MCF 10A (cell line): ENCODE results near the gene CFAP61. TPM values are rescaled to one million over a fixed set of nuclear protein-coding genes. Genes with fewer than 3 reads are reported as not detected.

Source experiments
- BruUV-seq: library from RNA; stranded (reverse); fragments of 400-500 nt; replicated peaks from 2 replicates; lab custom pipeline; 2021; lab: Mats Ljungman, UMichigan
- CTCF ChIA-PET: fragments of 300-600 bp; sonication (Branson Sonifier 250); formaldehyde crosslinking; extraction: SDS; loops from one replicate; lab custom pipeline; 2021; ENCODE audit warnings: antibody characterized with exemption, inconsistent platforms; lab: Yijun Ruan, JAX
- POLR2A ChIA-PET: fragments of 300-600, 350-650 bp; sonication (Branson Sonifier 250); formaldehyde crosslinking; extraction: SDS; loops from one replicate; lab custom pipeline; 2020; ENCODE audit warnings: antibody characterized with exemption, inconsistent platforms; lab: Yijun Ruan, JAX
- DNase-seq: peaks from one replicate; pipeline ENCODE4 v3.0.0-alpha.2; 2018; ENCODE audit not compliant: unreplicated experiment
- H3K27ac Mint-ChIP-seq: one replicate; pipeline ENCODE4 v1.8.0; 2022; ENCODE audit warnings: mild to moderate bottlenecking, low read depth, mixed read lengths; ENCODE audit not compliant: unreplicated experiment
- H3K27me3 Mint-ChIP-seq: one replicate; pipeline ENCODE4 v1.8.0; 2022; ENCODE audit warnings: mixed read lengths; ENCODE audit not compliant: insufficient read depth, unreplicated experiment
- H3K36me3 Mint-ChIP-seq: one replicate; pipeline ENCODE4 v1.8.0; 2022; ENCODE audit warnings: mild to moderate bottlenecking, moderate library complexity, mixed read lengths; ENCODE audit not compliant: insufficient read depth, unreplicated experiment
- H3K4me1 Mint-ChIP-seq: one replicate; pipeline ENCODE4 v1.8.0; 2022; ENCODE audit warnings: mixed read lengths; ENCODE audit not compliant: insufficient read depth, unreplicated experiment
- H3K4me3 Mint-ChIP-seq: one replicate; pipeline ENCODE4 v1.8.0; 2022; ENCODE audit warnings: mild to moderate bottlenecking, moderate library complexity, mixed read lengths; ENCODE audit not compliant: unreplicated experiment
- H3K9me3 Mint-ChIP-seq: one replicate; pipeline ENCODE4 v1.8.0; 2022; ENCODE audit warnings: mixed read lengths; ENCODE audit not compliant: unreplicated experiment
- CTCF ChIP-seq: fragments of 200-600 bp; IDR thresholded peaks from one replicate; pipeline ENCODE4 v1.8.0; 2022; ENCODE audit warnings: antibody characterized with exemption, mild to moderate bottlenecking; ENCODE audit not compliant: unreplicated experiment
- intact Hi-C: fragments of 100-400 bp; cut with micrococcal nuclease; formaldehyde crosslinking; loops from 2 replicates; pipeline ENCODE4 v1.14.1; 2022
- total RNA-seq: library from RNA; stranded (reverse); gene quantifications from 2 replicates; pipeline ENCODE4 v1.2.3, GENCODE V29; 2022

The CFAP61 gene
- total RNA-seq, 1 experiment from 2014 or later: 1.5 TPM

DNA sequence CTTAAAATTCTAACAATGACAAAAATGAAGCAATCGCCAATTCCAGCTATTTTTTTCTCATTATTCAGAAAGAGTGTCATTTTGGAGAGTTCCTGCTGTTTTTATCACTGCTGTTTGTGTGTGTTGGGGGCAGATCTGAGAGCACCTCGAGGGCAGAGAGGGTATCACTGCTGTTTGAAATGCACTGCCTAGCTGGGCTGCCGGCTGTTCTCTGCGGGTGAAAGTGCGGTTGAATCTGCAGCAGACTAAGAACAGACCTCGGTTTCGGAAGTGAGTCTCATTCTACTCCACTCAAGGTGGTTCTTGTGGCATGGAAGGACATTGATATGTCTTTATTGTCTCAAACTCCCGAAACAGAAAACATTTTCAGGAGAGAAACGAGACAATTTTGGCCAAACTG, 333.9 kb downstream of the CFAP61 start:
- no peak overlapping the region for H3K4me3 Mint-ChIP-seq
- H3K27ac Mint-ChIP-seq: no peak overlapping the region
- no peak for DNase-seq
- POLR2A ChIA-PET: interaction anchor here (0.8 kb wide), 1 partner anchor 13 kb away, joined by 3 read pairs; no protein-coding TSS in a partner anchor
- no TSS peak for BruUV-seq
- intact Hi-C loops: no loop called here
- H3K36me3 Mint-ChIP-seq: no peaks in the 10 kb centered on the region
- no peaks in the 10 kb centered on the region for H3K4me1 Mint-ChIP-seq
- H3K27me3 Mint-ChIP-seq: no peaks in the 10 kb centered on the region
- CTCF ChIA-PET: no interaction called here
- TF ChIP-seq CTCF: no peak
- no peaks in the 10 kb centered on the region for H3K9me3 Mint-ChIP-seq

GRCh38 chr20:20390393-20390792, 338.1 kb downstream of the CFAP61 start:
- intact Hi-C loops: no loop called here
- TF ChIP-seq CTCF: no peak
- Mint-ChIP-seq H3K4me3 (no peak overlapping the region), H3K4me1 (no peaks in the 10 kb centered on the region), H3K27me3 (no peaks in the 10 kb centered on the region), H3K27ac (no peak overlapping the region), H3K36me3 (peaks cover 6% of the 10 kb centered on the region), H3K9me3 (no peaks in the 10 kb centered on the region)
- ChIA-PET CTCF (no interaction called here), POLR2A (no interaction called here)
- DNase-seq: no peak
- BruUV-seq: no TSS peak

DNA sequence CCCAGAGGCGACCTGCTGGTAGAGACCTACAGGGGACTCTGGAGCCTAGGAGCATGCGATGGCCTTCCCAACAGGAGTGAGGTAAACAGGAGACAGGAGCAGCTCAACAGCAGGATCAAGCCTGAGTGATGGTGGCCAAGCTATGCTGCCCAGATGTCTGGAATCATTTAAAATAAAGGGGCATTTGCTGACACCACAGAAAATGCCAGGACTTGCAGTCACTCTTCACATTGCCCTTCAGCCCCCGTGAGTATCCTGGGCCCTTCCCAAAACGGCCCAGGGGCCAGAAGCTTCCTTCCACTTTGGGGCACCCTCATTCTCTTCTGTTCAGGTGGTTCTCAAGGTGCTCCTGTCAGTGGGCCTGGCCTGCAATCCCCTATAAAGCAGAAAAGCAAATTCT, 338.8 kb downstream of the CFAP61 start:
- H3K27me3 Mint-ChIP-seq: no peaks in the 10 kb centered on the region
- ChIA-PET CTCF (interaction anchor here (0.5 to 0.8 kb wide), 2 partner anchors 30 to 154 kb away, joined by 3 read pairs; no protein-coding TSS in a partner anchor), POLR2A (interaction anchor here (0.7 kb wide), 1 partner anchor 59 kb away, joined by 5 read pairs; no protein-coding TSS in a partner anchor)
- peaks cover 8% of the 10 kb centered on the region for H3K36me3 Mint-ChIP-seq
- intact Hi-C loops: no loop called here
- no peak for DNase-seq
- H3K27ac Mint-ChIP-seq: no peak overlapping the region
- TF ChIP-seq CTCF: no peak
- no peak overlapping the region for H3K4me3 Mint-ChIP-seq
- no peaks in the 10 kb centered on the region for H3K4me1 Mint-ChIP-seq
- BruUV-seq: no TSS peak
- no peaks in the 10 kb centered on the region for H3K9me3 Mint-ChIP-seq

DNA sequence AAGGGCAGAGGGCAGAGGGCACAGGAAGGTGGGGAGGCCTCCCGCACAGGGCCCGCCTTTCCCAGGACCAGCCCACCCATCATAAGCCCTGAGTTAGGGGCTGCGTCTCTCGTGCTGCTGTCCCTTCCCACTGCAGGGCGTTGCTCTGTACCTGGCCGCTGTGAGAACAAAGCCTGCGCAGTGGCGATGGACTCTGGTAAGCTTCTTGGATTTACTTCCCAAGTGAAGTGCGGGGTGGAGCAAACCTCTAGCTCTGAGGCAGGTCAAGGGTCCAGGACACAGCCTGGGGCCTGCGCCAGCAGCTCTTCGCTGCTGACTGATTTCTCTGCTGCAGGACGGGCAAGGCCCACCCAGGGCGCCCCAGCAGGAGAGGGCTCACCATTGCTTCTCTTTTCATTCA, 339.4 kb downstream of the CFAP61 start:
- intact Hi-C loops: no loop called here
- no peaks in the 10 kb centered on the region for H3K27me3 Mint-ChIP-seq
- POLR2A ChIA-PET: interaction anchor here (0.7 kb wide), 1 partner anchor 58 kb away, joined by 5 read pairs; no protein-coding TSS in a partner anchor
- H3K4me3 Mint-ChIP-seq: no peak overlapping the region
- no peak for DNase-seq
- H3K36me3 Mint-ChIP-seq: peaks cover 11% of the 10 kb centered on the region
- no peak overlapping the region for H3K27ac Mint-ChIP-seq
- no peaks in the 10 kb centered on the region for H3K4me1 Mint-ChIP-seq
- no peak for TF ChIP-seq CTCF
- H3K9me3 Mint-ChIP-seq: no peaks in the 10 kb centered on the region
- no TSS peak for BruUV-seq
- CTCF ChIA-PET: interaction anchor here (0.7 to 0.8 kb wide), 2 partner anchors 31 to 59 kb away, joined by 3 read pairs; no protein-coding TSS in a partner anchor
